GM19455 (cell line): ENCODE data around the gene SP2.

Source experiments
- ATAC-seq: cut with Tn5 transposase; IDR thresholded peaks from one replicate; pipeline ENCODE4 v1.9.1; 2021; ENCODE audit not compliant: unreplicated experiment

Gene SP2

DNA sequence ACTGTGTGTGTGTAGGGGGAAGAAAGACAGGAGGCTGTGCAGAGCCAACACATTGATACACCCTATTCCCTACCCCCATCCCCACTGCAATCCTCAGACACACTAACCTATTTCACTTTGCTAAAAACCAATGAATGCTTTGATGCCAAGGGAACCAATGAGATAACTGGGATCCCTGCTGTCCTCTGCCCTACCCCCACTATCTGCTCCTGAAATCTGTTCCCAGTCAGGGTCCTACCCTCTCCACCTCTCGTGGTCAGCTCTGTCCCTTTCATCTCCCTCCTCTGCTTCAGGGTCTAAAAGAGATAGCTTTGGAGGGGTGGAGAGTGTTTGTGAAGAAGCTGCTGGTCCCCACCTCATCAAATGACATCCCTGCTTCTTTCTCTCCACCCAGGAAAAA, 26.0 kb upstream of the SP2 start:
- ATAC-seq, result no peak

DNA sequence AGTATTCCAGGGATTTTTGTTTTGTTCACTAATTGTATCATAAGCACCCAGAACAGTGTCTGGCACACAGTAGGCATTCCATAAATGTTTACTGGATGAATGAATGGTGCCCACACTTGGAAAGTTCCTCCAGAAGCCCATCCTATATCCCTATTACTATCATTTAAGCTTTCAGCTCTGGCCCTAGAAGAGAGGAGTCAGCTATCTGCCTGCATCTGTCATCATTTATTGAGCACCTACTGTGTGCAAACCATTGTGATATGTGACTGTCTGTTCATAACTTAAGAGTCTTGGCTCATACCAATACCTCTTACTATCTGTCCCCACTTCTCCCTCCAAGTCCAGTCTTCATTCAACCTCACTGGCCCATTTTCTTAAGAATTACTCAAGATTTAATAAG, 25.0 kb upstream of the SP2 start:
- ATAC-seq, result no peak

DNA sequence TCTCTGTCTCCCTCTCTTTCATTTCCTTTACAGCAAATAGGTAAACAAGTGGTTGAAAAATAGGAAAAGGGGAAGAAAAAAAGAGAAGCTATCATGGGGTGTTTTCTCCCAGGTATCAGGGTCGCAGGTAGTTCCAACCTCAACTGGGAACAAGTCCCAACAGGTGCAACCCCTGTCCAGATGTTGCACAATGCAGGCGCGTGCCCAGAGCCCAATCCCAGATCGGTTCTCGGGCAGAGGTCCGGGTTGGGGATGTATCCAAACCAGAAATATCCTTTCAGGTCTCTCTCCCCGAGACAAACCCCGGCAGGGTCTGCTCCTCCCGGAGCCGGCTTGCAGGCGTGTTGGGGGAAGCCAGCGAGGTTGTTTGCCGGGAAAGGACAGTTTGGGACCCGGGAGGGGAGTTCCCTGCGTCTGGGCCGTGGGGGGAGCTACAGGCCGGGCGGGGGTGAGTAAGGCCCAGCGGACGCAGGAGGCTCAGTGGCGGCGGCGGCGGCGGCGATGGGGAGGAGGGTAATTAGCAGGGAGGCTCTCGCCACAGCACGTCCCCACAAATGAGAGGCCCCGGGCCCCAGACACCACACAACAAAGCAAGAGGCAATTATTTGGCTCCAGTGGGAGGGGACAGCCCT, 23.9 kb upstream of the SP2 start:
- ATAC-seq, result no peak

DNA sequence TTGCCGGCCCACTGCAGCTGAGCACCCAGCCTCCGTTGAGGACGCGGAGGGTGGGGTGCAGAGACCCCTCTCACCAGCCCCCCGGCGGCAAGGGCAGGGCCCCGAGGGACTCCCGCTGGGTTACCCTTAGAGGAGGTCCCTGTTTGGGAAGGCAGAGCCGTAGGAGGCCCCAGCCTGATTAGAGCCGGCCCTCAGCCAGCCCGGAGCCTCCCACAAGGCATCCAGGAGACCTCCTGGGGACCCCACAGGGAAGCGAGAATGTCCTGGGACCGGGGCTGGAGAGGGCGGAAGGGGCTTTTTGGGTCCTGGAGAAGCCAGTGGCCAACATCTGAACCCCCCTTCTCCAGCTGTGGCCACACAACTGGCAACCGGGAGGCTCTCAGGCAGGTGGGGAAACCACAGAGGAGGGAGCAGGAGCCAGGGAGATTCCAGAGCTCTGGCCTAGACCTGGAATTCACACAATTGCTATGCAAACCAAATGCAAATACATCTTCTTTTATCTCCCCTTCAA, 23.3 kb upstream of the SP2 start:
- no peak for ATAC-seq

DNA sequence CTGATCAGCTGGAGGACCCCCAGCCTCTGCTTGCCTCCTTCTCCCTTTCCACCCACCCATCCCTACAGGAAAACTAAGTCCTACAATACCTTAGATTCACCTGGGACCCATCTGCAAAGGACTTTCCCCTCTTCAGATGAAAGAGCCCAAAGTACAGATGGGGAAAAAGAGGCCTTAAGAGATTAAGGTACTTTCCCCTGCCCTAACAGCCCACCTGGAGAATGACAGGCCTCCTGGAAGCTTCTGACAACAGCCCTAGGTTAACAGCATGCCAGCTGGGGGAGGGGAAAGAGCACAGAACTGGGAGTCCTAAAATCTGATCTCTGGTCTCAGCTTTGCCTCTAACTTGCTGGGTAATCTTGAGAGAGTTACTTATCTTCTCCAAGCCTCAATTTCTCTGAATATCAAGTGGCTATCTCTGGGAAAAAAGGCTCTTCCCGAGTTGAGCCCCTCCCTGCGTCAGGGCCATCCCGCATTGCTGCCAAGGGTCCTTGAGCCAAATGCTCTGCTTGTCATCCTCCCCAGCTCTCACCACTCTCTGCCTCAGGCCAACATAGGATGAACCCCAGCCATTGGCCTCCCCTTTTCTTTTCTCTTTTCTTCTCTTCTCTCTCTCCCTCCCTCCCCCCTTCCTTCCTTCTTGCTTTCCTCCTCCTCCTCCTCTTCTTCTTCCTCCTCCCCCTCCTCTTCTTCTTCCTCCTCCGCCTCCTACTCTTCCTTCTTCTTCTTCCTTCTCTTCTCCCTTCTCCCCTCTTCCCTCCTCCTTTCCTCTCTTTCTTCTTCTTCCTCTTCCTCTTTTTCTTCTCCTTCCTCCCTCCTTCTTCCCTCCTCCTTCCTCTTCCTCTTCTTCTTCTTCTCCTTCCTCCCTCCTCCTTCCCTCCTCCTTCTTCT, 22.6 kb upstream of the SP2 start:
- ATAC-seq, result no peak

DNA sequence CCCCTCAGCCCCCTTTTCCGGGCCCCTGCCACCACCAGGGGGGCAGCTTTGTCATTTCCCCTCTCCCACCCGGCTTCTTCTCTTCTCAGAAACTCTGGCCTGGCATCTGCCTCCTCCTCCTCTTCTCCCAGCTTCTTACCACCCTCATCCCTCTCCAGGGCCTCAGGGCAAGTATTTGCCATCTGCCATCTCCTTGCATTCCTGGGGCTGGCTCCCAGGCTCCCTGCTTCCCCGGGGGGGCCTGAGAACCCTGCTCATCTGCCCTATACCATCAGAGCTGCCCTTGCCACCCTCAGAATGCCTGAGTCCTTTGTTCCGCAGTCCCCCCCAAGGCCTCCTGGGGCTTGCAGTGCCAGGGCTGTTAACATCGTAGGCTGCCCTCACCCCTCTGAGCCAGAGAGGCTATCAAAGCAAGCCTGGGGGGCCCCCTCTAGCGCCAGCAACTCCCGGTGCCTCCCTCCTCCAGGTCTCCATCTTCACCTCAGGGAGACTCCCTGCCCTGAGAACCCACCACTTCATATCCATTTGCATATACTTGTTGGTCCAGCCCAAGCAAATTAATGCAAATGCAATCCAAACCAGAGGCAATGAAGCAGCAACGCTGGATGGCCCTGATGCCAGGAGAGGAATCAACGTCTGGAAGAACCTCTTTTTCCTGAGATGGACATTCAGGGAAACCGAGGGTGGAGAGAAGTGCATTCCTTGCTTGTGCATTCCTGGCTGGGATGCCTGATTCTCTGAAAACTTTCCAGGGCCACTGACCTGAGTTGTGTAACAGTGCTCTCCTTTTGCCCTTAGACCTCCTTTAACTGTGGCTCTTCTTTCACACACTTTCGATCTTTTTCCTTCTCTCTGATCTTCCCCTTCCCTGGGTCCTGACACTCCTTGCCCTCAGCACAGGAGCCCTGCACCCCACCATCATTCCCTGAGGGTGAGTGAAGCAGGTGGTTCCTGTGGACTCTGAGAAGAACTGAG, 20.7 kb upstream of the SP2 start:
- ATAC-seq, result no peak

DNA sequence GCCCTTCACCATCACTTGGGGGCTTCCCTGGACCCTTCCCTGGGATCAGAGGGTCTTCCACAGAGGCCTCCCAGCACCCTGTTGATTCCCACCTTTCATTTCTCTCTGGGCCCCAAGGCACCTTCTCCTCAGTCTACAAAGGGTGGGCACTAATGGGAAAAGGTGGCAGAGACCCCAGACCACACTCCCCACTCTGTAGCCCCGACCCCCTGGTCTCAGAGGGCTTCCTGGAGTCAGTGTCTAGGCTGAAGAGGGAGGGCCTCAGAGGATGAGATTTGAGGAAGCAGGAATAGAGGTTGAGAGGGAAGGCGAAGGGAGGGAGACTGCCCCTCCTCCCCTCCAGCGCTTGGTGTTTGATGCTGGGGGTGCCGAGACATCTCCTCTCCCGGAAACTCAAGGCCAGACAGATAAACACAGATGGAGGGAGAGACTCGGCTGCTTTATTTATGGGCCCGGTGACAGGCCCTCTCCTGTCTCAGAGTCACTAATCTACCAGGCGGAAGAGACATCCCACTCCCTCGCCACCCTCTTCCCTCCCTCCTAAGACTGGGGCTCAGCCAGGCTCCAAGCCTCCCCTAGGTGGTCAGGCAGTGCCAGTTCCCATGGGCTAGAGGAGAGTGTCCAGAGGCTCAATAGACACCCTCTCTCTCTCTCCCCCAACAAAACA, 18.5 kb upstream of the SP2 start:
- ATAC-seq, result no peak

DNA sequence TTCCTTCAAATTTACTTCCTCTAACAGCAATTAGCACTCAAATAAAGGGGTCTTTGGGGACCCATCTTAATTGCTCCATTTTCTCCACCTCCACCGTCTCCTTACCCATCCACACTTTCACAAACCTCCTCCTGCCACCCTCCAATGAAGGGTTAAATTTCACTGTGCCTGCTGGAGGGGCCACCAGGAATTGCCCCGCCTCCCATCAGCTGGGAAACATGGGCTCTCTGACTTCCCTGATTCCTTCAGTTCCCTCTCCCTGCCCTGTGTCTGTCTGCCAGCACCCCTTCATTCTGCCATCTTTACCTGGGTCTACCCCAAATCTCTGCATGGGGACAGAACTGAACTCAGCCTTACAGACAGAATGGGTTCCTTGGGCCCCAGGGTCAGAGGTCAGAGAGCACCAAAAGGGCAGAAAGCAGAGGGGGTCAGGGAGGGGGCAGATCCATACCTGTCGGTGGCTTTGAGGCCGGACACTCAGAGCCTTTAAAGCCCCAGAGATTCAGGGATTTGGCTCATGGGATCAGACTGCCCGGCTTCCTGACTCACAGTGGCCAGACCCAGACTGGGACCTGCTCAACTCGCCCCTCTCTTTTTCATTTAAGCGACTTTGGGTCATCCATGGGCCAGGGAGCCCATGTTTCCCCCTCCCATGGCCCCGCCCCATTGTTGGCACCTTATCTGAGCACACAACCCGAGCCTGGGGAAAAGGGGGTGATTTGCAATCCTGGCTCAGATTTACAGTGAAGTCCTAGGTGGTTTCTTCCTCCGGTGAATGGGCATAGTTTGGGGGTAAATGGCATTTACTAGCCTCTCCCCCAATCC, 17.6 kb upstream of the SP2 start:
- ATAC-seq, result no peak

DNA sequence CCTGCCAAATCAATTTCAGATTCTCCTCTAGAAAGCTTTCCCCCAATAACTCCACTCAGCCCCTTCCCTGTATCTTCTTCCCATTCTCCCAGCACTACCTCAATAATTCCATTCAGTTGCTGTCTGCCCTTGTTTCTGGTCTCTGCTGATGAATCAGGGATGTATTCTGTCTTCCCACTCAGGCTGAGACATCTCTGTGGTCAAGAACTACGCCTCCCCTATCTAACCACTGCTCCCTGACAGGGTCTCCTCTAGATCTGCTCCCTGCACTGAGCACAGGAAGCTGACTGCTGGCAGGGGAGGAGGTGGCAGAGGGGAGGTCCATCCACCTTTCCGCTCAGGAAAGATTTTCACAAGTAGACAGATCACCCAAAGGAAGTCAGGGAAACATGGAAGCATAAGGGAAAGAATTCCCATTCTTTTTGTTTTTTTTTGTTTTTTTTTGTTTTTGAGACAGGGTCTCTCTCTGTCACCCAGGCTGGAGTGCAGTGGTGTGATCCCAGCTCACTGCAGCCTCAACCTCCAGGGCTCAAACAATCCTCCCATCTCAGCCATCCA, 16.9 kb upstream of the SP2 start:
- no peak for ATAC-seq

DNA sequence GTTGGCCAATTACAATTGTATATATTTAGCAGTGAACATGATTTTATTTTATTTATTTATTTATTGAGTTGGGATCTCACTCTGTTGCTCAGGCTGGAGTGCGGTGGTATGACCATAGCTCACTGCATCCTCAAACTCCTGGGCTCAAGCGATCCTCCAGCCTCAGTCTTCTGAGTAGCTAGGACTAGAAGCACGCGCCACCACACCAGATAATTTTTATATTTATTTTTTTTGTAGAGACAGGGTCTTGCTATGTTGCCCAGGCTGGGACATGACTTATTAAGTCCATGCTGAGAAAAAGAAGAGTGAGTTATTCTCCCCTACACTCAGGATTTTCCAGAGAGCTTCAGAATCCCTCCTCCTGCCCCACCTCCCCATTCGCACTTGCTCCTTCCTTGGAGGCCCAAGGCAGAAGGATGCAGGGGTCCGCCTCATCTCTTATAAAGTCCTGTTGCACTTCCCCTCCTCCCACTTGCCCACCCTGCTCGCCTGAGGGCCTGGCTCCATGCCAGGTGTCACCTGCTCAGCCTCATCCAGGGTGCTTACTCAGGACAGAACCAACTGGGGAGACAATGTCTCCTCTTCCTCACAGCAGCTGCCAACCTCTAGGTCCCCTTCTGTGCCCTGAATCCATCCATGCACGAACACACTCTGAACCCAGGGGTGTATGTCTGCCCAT, 16.1 kb upstream of the SP2 start:
- no peak for ATAC-seq

DNA sequence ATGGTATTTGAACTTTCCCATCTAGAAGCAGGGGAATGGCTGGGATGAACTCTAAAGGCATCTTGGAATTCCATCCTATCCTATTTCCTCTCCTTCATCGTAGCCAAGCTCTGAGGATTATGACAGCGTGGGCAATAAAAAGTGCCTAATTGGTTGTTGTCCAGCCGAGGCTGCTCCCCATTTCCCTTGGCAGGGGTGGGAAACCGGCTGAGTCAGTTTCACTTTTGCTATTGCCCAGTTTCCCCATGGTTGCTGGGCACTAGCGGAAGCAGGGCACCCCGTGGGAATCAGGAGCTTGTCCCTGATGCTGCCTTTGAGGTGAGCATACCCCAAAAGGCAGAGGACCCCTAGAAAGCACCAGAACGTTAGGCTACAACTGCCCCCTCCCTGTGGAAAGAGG, 13.8 kb upstream of the SP2 start:
- ATAC-seq, result no peak

DNA sequence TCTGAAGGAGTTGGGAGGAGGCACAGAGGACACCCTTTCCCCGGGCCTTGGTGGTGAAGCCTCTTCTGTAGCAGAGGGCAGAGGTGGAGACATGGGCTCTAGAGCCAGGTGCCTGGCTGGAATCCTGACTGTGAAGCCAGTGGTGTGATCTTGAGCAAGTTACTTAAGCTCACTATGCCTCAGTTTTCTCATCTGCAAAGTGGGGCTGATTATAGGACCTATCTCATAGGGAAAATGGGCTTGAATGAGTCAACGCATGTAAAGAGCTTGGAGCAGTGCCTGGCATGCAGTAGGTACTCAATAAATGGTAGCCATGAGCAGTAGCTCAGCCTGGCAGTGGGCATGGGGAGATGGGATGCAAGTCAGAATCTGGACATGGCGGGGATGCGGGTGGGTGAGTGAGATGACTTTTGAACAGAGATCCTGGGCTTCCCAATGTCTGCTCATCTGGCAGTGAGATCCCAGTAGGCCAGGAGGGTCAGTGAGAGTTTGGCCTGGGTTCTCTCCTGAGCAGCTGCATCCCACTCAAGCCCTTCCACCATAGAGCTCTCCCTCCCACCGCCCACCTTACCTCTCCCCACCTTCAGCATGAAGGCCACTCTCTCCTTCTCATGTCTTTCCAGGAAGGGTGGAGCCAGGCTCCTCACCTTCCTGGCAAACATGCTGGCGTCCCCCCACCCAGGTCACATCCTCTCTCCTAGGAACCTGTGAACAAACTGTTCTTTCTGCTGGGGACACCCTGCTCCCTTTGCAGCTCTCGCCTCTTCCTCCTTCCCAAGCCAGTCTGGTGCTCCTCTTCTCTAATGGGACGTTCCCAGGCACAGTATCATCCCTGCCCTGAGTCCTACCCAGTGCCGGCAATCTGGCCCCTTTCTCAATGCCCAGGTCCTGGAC, 13.1 kb upstream of the SP2 start:
- no peak for ATAC-seq

DNA sequence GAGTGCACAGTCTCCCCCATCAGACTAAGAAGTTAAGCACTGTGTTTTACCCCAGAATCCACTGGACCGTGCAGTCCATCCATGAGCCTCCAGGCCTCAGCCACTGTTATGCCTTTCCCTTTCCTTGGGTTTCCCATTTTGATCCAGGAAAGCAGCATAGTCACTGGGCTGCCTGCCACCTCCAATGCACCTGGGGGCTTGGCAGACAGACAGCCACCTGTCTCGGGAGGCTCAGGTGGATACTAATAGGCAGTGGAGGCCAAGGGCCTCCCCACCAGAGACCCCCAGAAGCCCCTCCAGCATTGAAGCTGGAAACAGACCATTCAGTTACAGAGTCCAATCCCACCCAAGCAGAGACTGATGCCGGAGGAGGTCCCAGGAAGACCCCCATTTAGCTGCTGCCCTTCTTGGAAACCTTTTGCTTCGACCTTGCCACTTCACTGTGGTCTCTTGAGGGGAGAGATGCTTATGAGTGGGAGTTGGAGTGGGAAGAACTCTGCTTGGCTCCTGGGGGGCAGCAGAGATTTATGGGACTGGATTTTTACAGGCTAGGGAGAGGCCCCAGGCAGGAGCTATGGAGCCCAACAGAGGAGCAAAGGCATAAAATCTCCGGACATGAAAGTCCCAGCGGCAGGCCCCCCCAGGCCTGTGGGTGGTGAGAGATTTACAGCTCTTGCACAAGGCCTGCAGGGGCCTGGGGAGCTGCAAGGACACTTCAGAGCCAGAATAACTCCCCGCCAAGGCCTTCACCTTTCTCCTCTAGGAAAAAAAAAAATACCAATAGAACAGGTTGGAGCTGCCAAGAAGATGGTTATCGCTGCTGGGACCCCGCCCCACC, 12.2 kb upstream of the SP2 start:
- ATAC-seq, result no peak

DNA sequence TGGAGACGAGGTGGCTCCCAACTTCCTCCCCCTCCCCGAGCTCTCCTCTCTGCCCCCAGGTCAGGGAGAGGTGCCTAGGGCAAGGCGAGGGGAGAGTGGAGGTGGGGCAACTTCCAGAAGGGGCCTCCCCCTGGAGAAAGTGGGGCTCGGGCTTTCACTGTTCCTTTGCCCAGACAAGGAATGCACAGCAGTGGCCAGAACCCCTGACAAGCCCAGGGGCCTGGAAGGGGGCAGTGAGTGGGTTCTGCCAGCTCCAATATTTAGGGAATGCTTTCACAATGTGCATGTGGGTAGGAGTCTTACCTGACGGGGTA, 11.7 kb upstream of the SP2 start:
- no peak for ATAC-seq

DNA sequence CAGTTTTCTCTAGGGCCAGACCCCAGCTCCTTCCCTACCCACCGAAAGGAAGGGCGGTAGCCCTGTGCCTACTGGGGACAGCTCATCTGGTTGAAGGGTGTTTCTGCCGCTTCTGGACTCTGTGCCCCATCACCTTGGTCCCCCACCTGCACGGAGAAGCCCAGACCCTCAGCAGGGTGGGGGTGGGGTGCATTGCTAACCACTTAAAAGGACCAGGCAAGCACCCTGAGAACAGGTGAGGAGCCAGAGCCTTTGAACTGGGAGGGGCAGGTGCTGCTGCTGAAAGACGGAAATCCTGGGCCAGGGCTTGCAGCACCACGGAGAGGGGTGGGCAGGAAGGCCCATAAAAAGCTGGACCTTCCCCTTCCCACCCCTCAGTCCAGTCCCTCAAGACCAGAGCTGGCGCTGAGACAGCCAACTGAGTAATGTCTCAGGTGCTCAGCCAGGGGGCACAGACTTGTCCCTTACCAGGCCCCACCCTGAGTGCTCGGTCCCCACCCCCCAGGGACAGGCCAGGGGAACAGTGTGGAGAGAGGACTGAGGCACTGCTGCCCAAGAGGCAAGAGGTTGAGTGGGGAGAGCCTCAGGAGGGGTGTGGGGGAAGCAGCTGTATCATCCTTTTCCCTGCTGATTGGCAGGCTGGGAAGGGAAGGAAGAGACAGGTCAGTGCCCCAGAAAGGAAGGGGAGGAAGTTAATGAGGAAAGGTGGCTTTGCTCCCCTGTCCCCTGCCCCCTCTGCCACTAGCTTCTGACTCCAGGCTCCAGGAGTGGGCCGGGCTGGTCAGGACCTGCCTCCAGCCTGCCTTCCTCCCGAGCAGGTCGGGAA, 10.9 kb upstream of the SP2 start:
- no peak for ATAC-seq

DNA sequence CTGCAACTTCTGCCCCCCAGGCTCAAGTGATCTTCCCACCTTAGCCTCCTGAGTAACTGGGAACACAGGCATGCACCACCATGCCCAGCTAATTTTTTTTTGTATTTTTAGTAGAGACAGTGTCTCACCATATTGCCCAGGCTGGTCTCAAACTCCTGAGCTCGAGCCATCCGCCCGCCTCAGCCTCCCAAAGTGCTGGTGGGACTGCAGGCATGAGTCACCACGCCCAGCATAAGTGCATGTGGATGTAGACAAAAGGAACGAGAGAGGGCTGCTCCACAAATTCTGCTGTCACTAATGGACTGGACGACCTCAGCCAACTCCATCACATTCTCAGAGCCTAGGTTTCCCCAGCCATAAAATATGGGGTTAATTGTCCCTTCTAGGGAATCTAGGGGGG, 7.7 kb upstream of the SP2 start:
- ATAC-seq, result no peak
